ENCODE data around the gene KIAA1210.

DNA sequence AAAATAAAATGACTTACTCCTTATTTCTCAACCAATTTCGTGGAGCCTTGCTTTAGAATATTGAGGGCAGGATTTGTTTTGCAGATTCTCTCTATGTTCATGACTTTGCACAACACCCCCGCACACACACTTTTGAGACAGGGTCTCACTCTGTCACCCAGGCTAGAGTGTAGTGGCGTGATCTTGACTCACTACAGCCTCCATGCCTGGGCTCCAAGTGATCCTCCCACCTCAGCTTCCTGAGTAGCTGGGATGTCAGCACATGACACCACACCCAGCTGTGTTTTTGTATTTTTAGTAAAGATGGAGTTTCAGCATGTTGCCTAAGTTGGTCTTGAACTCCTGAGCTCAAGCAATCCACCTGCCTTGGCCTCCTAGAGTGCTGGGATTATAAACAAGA lies 42.8 kb downstream of the KIAA1210 start:
- TF ChIP-seq, protein P1, sequence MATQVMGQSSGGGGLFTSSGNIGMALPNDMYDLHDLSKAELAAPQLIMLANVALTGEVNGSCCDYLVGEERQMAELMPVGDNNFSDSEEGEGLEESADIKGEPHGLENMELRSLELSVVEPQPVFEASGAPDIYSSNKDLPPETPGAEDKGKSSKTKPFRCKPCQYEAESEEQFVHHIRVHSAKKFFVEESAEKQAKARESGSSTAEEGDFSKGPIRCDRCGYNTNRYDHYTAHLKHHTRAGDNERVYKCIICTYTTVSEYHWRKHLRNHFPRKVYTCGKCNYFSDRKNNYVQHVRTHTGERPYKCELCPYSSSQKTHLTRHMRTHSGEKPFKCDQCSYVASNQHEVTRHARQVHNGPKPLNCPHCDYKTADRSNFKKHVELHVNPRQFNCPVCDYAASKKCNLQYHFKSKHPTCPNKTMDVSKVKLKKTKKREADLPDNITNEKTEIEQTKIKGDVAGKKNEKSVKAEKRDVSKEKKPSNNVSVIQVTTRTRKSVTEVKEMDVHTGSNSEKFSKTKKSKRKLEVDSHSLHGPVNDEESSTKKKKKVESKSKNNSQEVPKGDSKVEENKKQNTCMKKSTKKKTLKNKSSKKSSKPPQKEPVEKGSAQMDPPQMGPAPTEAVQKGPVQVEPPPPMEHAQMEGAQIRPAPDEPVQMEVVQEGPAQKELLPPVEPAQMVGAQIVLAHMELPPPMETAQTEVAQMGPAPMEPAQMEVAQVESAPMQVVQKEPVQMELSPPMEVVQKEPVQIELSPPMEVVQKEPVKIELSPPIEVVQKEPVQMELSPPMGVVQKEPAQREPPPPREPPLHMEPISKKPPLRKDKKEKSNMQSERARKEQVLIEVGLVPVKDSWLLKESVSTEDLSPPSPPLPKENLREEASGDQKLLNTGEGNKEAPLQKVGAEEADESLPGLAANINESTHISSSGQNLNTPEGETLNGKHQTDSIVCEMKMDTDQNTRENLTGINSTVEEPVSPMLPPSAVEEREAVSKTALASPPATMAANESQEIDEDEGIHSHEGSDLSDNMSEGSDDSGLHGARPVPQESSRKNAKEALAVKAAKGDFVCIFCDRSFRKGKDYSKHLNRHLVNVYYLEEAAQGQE (IDR thresholded peaks at IDR 0.05; ENCODE audit: insufficient read depth in 1 of 2, low read depth in 2 of 2, low read length in 1 of 2) = no peak
- TF ChIP-seq, protein P2, sequence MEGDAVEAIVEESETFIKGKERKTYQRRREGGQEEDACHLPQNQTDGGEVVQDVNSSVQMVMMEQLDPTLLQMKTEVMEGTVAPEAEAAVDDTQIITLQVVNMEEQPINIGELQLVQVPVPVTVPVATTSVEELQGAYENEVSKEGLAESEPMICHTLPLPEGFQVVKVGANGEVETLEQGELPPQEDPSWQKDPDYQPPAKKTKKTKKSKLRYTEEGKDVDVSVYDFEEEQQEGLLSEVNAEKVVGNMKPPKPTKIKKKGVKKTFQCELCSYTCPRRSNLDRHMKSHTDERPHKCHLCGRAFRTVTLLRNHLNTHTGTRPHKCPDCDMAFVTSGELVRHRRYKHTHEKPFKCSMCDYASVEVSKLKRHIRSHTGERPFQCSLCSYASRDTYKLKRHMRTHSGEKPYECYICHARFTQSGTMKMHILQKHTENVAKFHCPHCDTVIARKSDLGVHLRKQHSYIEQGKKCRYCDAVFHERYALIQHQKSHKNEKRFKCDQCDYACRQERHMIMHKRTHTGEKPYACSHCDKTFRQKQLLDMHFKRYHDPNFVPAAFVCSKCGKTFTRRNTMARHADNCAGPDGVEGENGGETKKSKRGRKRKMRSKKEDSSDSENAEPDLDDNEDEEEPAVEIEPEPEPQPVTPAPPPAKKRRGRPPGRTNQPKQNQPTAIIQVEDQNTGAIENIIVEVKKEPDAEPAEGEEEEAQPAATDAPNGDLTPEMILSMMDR (IDR thresholded peaks at IDR 0.05) = no peak
- no peak for TF ChIP-seq SIN3A (IDR thresholded peaks at IDR 0.05; ENCODE audit: borderline replicate concordance, insufficient read depth, low read depth, low read length)
- TF ChIP-seq POLR2AphosphoS5 (IDR thresholded peaks at IDR 0.05; ENCODE audit: low read depth, low read length) = no peak

Data from Panc1 (cell line).